NCI-H2029 (cell line): ENCODE measurements around the gene RECQL5.

Experiments used
- DNase-seq: peaks from one replicate; lab custom pipeline; 2025; lab: John Stamatoyannopoulos, UW

RECQL5 gene

DNA sequence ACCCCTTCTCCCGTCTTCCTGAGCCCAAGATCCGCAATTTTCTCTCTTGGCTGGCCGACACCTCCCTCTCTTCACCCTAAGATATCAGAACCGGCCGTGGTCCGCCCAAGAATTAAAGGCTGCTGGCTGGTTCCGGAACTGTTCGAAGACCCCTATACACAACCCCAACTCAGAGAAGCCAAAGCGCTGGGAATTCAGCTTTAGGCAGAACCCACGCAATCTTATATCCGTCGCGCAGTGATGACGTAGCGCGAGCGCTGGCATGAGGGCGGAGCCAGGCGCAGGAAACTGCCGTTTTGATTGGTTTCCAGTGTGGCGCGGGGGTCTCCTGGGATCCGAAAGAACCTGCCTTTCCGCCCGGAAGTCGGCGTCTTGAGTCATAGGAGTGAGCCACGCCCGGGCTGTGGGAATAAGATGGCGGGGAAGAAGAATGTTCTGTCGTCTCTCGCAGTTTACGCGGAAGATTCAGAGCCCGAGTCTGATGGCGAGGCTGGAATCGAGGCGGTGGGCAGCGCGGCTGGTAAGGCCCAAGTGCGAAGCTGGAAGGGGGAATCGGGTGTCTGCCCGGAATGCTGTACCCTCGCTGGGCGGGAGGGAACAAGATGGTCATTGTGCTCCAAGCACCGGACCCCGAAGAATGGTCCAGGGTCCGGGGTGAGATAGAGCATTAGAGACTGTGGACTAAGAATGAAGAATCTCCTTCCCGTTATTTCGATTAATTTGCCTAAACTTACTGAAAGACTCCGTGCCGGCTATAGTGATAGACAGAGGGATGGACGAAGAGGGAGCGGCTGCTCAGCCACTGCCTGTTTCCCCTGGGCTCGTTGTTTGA, at the start of gene RECQL5, which contains the start of gene SAP30BP:
Gene RECQL5, minus strand, starts transcription at position 196 of the 832 bp plus-strand sequence. CDS start 597 bp downstream, outside the sequence.
Gene SAP30BP, plus strand, starts transcription at position 380 of the 832 bp plus-strand sequence. Its CDS starts 35 bp downstream, at position 415.
- DNase-seq, result peak; percentile 95

- DNase-seq, result no peak
Measured at GRCh38 chr17:75712446-75712845, 45.5 kb upstream of the RECQL5 start.

GRCh38 chr17:75707079-75707571, 40.2 kb upstream of the RECQL5 start:
- no peak for DNase-seq

DNA sequence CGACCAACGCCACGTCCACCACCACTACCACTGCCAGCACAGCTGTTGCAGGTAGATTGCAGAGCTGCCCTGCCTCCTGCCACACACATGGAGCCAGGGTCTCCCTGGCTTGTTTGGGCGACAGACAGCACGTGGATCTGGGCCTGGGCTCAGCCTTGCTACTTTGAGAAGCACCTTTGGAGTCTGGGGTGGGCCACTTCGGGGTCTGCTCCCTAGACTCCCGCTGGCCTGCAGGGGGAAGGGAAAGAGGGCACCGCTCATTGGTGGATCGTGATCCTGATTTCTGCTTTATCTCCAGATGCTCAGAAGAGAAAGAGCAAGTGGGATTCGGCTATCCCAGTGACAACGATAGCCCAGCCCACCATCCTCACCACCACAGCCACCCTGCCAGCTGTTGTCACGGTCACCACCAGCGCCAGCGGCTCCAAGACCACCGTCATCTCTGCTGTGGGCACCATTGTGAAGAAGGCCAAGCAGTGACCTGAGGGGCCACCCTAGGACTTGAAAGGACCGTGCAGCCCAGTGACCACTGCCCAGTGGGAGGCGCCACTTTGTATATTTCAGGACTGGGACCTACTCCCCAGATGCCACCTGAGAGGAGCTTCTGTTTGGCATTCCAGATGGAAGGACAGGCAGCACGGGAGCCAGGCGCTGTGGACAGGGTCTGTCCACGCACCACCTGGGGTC, 39.2 kb upstream of the RECQL5 start:
- no peak for DNase-seq

DNA sequence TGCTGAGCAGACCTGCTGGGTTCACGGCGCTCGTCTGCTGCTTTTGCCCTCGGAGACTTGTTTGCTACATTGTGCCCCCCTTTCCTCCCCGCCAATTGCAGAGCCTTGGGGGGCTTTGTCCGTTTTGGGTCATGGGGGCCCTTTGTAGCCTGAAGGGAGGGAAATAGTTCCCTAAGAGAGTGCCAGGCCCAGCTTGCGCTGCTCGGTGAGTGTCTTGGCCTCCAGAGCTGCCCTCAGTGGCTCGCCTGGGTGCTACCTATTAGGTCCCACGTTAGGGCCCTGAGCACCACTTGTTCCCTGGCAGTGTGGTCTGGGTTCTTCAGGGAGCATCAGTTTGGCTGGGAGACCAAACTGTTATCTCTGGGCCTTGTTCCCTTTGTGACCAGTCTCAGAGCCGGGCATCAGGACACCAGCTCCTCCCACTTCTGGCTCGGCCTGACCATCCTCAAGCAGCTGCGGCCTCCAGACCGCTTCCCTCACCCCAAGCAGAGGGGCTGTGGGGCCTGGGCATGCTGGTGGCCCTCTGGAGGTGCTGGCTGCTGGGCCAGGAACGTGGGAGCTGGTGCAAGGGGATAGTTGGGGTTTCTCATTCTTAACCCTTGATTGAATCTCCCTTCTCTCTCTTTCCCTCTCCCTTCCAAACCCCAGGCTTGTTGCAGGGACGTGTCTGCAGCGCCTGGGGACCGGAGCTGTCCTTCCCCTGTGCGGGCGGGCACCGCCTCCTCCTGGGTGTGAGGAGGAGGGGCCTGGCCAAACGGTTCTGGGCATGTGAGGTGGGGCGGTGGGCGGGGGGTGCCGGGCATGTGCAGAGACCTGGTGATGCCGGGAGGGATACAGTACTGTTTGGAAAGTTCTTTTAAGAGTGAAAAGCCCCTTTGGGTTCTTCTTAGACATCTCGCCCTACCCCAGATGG, 38.3 kb upstream of the RECQL5 start:
- DNase-seq, result no peak

DNA sequence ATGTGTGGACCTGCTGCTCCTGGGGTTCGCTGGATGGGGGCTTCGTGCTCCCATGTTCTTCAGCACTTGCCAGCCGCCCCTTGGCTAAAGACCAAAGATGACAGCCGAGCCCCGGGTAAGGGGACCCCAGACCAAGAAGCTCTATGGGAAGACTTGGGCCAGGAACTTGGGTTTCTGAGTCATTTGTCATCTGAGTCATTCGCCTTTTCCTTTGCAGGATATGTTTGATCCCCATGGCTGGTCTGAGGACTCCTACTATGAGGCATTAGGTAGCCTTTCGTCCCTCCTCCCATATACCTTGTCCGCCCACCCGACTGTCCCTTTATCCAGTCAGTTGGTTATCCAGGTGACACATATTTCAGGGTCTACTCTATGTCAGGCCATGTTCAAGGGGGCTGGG, 36.6 kb upstream of the RECQL5 start:
- DNase-seq, result no peak

DNA sequence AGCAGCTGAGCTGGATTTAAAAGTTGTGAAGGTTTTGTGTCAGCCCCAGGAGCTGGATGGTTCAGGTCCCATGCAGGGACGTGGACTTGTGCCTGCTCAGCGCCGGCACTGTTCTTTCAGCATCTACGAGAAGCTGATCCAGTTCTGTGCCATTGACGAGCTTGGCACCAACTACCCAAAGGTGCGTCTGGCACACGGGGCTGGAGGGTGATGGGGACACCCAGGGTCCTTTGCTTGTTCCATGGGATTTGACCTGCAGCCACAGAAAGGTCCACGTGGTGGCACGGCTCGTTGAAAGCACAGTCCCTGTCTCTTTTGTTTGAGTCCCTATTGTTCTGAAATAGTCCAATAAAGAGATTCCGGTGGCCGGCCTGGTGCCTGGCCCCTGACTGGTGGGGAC, 36.2 kb upstream of the RECQL5 start:
- no peak for DNase-seq

GRCh38 chr17:75701288-75701687, 34.3 kb upstream of the RECQL5 start:
- no peak for DNase-seq

DNA sequence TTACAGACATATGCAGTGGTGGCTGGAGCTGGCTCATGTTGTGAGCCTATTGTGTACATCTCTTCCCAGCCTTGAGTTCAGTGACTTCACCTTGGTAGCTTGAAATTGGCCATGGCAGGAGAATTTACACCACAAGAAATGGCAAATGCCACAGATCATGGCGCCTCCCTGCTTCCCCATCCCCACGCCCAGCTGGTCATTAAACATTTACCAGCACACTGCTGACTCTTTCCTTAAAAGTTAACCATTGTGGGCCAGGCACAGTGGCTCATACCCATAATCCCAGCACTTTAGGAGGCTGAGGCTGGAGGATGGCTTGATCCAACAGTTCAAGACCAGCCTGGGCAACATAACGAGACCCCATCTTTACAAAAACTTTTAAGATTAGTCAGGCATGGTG, 31.7 kb upstream of the RECQL5 start:
- DNase-seq, result no peak

DNA sequence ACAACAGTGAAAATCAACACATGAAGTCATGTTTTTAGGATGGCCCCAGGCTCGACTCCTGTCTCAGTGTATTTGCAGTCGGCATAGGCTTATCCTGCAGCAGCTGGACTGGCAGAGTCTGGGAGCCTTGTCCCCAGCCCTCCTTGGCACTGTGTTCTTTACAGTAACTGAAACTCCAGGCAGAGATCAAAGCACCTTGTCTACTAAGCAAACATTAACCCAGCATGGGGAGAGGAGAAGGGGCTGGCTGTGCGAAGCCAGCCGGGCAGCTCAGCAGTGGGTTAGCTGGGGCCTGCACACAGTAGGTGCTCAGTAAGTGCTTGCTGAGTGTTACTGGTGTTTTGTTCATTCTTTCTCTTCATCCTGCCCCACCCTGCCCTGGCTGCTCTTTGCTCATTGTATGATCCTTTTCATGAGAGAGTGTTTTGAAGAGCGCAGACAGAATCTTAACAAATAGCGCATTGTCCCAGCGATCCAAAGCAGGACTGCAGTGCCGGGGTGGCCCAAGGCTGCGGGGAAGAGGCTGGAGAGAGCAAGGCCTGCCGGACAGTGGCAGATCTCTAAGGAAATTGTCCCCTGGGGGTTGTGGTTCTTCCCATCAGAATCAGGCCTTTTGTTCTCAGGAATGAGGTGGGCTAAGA, 30.8 kb upstream of the RECQL5 start:
- DNase-seq, result no peak

DNA sequence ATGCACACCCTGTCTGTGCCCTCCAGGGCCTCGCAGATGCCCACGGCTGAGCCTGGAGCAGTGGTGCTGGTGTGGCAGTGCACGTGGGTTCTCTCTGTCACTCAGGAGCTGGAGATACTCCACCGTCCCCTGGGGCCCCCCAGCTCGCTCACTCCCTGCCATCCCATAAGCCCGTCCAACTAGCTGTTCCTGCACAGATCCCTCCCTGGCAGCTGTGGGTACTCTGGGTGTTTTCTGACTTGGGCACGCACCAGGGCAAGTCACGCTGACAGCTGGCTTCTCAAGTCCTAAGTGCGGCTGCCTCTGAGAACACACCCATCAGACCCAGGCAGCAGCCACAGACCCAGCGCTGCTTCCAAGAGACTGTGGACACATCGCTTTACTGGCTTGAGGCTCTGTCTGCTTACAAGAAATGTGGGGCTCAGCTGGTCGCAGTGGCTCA, 28.9 kb upstream of the RECQL5 start:
- no peak for DNase-seq

GRCh38 chr17:75695141-75695829, 28.3 kb upstream of the RECQL5 start:
- no peak for DNase-seq

- no peak for DNase-seq
Measured at GRCh38 chr17:75694536-75694935, 27.6 kb upstream of the RECQL5 start.

DNA sequence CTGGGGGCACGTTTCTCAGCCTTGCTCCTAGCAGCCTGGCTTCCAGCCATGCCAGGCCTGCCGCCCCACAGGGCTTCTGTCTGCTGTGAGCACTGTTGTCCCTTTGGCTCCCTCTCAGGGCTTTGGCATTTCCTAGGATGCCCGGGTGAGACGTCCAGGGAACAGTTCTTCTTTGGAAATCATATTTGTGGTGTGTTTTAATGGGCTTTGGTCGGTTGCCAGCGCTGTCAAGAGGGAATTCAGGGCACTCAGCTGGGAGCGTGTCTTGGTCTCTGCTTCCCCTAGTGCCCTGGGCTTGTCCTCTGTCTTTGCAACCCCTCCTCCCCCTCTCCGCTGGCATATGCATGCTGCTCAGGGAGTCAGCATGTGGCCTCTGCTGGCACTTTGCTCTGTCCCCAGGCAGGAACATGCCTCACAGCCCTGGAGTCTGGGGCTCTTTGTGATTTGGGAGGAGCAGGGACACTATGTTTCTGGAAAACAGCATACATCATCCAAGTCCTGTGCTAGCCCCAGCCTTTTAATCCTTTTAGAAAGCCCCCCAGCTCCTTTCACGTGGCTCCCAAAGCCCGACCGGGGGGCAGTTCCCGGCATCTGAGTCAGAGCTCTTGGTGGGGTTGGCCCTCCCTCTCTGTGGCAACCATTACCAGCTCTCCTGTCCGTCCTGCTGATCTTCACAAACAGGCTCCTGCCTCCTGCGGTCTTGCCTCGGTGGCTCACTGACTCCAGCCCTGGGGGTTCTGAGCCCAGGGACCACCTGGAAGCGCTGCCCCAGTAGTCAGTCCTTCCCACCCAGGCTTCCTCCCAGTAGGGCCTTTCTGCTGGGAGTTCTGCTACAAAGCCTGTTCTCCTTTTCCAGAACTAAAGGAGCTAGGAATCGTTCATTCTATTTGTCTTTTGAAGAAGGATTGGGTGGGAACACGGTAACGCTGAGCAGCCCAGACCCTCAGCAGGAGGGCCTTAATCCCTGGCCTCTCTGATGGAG, 26.8 kb upstream of the RECQL5 start:
- DNase-seq, result peak; percentile 55

DNA sequence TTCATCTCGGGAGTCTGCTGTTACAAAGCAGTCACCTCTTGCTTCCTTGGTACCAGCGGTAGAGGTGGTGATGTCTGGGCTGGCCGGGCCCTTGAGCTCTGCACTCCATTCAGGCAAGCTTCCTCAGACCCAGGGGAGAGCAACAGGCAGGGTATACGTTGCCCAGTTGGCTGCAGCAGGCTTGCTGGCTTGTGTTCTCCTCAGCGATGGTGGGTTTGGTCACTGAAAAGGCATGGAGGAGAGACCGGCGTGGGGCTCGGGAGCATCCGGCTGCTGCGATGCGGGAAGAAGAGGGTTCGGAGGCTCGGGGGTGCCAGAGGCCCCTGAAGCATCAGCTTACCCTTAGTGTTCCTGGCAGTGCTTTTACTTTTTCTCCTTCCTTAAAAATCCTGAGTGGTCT, 26.0 kb upstream of the RECQL5 start:
- no peak for DNase-seq

- DNase-seq, result no peak
Measured at GRCh38 chr17:75691801-75692626, 25.1 kb upstream of the RECQL5 start.

- no peak for DNase-seq
Measured at GRCh38 chr17:75691371-75691791, 24.4 kb upstream of the RECQL5 start.

- no peak for DNase-seq
Measured at GRCh38 chr17:75689441-75689873, 22.5 kb upstream of the RECQL5 start.
